NB4 (cell line): ENCODE data around the gene LIG3.

Source experiments
- DNase-seq: peaks from one replicate; pipeline ENCODE4 v3.0.0; 2010; ENCODE audit warnings: low read depth
- H3K4me3 ChIP-seq: one replicate; pipeline ENCODE4 v1.5.1; 2011; ENCODE audit warnings: mild to moderate bottlenecking, low read depth, low read length, moderate library complexity
- CTCF ChIP-seq: IDR thresholded peaks from one replicate; pipeline ENCODE4 v1.5.1; 2012; ENCODE audit warnings: low read depth, low read length
- MAX ChIP-seq: IDR thresholded peaks from 2 replicates; pipeline ENCODE4 v1.6.1; 2011; ENCODE audit warnings: low read depth, low read length
- MYC ChIP-seq: IDR thresholded peaks from 2 replicates; pipeline ENCODE4 v1.6.1; 2011; ENCODE audit warnings: low read depth, low read length
- POLR2A ChIP-seq: IDR thresholded peaks from 2 replicates; pipeline ENCODE4 v1.6.1; 2011; ENCODE audit warnings: mild to moderate bottlenecking; ENCODE audit not compliant: insufficient read length; ENCODE audit errors: extremely low read depth

Gene LIG3

GRCh38 chr17:35050170-35050569, 69.9 kb downstream of the LIG3 start:
- DNase-seq: no peak
- no peak for TF ChIP-seq CTCF
- no peak for TF ChIP-seq POLR2A
- TF ChIP-seq MYC: no peak
- no peak for TF ChIP-seq MAX
- H3K4me3 ChIP-seq: no peak overlapping the region

- DNase-seq: peak; percentile 90
- TF ChIP-seq MYC: peak; percentile 85
- TF ChIP-seq MAX: peak; percentile 88
- TF ChIP-seq POLR2A: peak; percentile 36
- TF ChIP-seq CTCF: no peak
Observed at GRCh38 chr17:35051183-35051578, 70.9 kb downstream of the LIG3 start.

GRCh38 chr17:35051579-35052240, 71.4 kb downstream of the LIG3 start:
- DNase-seq: peak; percentile 59
- TF ChIP-seq CTCF: no peak
- no peak for TF ChIP-seq MYC
- TF ChIP-seq MAX: no peak
- TF ChIP-seq POLR2A: no peak
- peak overlapping the region; percentile 55 for H3K4me3 ChIP-seq

More at GRCh38 chr17:35051183-35051578, 70.9 kb downstream of the LIG3 start:
- peak overlapping the region; percentile 55 for H3K4me3 ChIP-seq

- no peak for TF ChIP-seq MAX
- H3K4me3 ChIP-seq: peak overlapping the region; percentile 55
- DNase-seq: peak; percentile 45
Observed at GRCh38 chr17:35052241-35052610, 71.9 kb downstream of the LIG3 start.

GRCh38 chr17:35052780-35053179, 72.5 kb downstream of the LIG3 start:
- TF ChIP-seq MYC: no peak
- no peak for TF ChIP-seq CTCF
- TF ChIP-seq MAX: no peak
- TF ChIP-seq POLR2A: no peak
- H3K4me3 ChIP-seq: no peak overlapping the region
- DNase-seq: no peak

- no peak for DNase-seq
- TF ChIP-seq MAX (no peak), MYC (no peak), CTCF (no peak), POLR2A (no peak)
- no peak overlapping the region for H3K4me3 ChIP-seq
Observed at GRCh38 chr17:35053204-35053603, 72.9 kb downstream of the LIG3 start.
